CD4-positive, alpha-beta T cell treated with Interleukin-4 for 1 hour (primary cell): ENCODE data around the gene LIG3.
"Not testable (repeated sequence)": the region's sequence is repeated elsewhere in the genome, so short reads cannot be mapped to it uniquely, and the experiment has no call there.

Experiments used
- DNase-seq, 2 donors: peaks; one replicate each; pipeline ENCODE4 v3.0.0-alpha.2; 2020 to 2022

LIG3 gene

DNA sequence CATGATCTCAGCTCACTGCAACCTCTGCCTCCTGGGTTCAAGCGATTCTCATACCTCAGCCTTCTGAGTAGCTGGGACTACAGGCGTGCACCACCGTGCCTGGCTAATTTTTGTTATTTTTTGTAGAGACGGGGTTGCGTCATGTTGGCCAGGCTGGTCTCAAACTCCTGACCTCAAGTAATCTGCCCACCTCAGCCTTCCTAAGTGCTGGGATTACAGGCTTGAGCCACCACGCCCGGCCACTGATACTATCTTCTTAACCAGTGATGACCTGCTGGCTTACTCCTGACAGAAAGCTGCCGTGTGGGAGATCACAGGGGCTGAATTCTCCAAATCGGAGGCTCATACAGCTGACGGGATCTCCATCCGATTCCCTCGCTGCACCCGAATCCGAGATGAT lies 20.7 kb downstream of the LIG3 start:
- not testable (repeated sequence) for DNase-seq

DNA sequence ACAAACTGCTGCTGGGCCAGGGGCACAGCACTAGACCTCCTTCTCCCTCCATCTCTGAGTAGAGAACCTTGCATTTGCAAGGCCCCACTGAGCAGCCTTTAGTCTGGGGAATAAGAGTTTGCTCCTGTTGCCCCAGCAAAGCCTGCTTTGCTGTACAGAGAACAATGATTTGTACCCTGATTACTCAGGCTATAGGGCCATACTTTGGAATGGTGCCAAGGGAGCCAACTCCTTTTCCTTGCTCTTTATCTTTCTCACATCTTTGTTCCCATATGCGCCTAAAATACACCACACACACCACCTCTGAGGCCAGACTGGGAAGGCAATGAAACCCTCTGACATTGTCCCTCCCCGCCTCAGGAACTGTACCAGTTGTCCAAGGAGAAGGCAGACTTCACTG lies 21.2 kb downstream of the LIG3 start:
- no peak for DNase-seq

DNA sequence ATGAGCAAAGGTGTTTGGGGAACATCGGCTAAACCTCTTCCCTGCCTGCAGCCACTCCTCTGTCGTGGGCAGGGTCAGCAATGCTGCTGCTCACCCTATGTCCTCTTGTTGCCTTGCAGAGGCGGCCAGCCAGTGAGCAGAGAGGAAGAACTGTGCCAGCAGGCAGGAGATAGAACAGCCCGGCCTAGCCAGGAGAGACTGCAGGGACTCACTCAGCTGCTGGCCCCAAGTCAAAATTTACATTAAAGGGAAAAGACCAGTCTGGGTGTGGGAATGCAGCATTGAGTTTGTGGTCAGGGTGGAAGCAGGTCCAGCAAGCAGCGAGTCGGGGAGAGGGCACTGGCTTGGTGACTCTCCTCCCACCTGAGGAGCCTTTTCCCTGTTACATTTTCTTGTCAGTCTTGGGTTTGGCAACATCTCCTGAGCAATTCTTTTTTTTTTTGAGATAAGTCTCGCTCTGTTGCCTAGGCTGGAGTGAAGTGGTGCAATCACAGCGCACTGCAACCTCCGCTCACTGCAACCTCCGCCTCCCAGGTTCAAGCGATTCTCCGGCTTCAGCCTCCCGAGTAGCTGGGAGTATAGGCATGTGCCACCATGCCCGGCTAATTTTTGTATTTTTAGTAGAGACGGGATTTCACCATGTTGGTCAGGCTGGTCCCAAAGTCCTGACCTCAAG lies 22.7 kb downstream of the LIG3 start:
- no peak for DNase-seq

DNA sequence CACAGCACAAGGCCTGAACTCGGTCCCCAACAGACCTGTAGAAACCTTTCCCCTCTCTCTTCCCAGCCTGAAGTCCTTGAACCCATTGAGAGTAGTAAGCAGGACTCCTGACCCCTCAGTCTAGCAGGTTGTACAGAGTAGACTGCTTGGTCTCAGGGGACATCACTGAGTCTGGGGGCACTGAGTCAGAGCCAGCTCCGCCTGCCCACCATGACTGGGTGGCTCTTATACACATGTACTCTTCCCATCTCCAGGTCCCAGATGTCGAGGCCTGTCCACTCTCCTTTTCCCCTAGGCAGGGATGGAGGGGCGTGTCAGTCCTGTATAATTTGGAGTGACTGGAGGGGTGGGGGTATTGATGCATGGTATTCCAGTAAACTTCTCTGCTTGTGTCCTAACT lies 23.5 kb downstream of the LIG3 start:
- no peak for DNase-seq

DNA sequence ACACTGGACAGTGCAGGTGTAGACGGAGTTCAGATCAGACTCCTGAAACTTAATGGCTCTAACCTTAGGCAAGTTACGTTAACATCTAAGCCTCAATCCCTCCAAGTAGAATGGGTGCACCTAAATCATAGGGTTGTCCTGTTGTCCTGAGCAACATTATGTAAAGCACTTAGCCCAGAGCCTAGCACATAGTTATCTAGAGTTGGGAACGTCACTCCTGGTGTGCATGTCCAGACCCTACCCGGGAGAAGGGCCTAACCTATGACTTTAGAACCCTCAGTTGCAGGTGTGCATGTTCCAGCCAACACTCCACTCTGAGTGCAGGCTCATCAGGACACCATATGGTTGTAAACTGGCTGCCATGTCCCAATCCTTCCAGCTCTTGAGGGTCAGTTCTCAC lies 26.0 kb downstream of the LIG3 start:
- DNase-seq, result no peak

DNA sequence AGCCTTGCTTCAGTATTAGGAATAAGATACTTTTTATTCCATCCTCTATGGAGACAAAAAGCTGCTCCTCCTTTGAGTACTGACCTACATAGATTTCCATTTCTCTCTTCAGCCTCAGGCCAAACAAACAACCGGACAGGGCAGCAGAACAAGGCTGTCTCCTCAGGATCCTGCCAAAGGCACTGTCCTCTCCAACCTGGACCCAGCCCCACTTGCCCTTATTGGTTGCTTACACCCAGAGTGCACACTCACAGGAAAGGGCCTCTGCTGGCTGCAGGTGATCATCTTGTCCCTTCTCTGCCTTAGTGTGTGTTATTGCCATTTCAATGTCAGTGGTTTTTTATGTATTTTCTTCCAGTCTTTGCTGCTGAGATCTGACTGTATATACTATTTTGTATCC lies 26.6 kb downstream of the LIG3 start:
- no peak for DNase-seq

DNA sequence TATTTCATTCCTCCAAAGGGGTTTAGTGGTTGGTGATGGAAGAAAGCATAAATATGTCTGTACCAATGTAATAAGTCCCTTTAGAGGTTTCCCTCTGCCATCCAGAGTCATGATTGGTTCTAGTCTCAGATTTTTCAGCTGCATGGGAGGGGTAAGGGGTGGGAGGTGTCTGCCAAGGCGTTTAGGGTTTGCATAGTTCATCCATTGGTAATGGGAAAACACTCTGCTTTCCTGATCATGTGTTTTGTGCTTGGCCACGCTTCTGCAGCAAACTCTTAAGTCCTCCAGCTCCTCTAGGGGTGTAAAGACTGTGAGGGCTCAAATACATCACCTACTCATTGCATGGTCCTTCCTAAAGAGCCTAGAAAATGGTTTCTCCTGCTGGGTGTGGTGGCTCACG lies 29.8 kb downstream of the LIG3 start:
- DNase-seq, result no peak

DNA sequence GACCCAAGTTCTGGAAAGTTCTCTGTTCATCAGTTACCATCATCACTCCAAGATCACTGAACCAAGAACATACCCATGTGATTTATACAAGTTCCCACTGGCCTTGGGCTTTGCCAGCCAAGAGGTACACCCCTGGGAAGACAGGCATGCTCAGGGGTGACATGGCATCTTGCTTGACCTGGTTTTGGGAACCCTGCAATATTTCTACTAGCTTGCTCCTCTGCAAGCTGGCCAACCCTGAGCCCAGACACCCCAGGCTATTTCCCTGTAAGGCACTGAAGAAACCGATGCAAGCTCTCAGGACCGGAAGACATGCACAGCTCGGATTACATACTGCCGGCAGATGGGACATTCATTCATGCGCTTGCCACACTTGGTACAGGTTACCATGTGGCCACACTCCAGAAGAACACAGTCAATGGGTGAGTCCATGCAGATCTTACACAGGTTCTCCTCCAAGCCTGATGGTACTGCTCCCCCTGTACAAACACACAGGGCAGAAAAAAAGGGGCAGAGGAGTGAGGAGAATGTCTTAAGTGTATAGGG lies 31.4 kb downstream of the LIG3 start:
- no peak for DNase-seq

DNA sequence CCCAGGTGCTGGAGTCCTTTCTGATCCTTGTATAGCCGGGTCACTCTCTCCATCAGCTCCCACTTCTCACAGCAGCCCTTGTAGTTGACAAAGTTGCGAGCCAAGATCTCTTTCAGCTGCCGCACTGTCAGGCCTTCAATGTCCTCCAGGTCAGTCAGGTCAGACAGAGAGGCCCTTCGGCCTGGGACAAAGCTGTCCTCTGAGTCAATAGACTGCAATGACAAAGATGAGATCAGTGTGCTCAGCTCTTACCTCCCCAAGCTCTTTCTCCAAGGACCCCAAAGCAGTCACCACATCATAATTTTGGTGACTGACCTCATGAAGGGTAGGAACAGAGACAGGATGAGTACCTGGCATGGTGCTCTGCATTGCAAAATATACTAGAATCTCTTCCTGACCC lies 36.1 kb downstream of the LIG3 start:
- DNase-seq, result no peak

DNA sequence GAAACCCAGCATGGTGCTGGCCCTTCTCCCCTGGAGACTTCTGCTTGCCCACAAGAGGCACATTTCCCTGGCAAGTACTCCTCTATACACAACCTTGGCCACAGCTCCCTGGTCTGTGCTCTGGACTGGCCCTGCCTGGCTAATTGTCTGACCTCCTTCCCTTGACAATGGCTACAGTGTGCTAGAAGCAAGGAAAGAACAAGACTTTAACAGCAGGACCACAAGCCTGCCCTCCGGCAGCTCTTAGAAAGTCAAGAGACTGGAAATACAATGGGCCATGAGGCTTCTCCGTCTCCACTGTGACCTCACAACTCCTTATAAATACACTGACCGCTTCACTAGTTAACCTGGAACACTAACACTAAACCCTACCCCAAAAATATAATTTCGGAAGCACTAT lies 36.7 kb downstream of the LIG3 start:
- DNase-seq, result no peak

DNA sequence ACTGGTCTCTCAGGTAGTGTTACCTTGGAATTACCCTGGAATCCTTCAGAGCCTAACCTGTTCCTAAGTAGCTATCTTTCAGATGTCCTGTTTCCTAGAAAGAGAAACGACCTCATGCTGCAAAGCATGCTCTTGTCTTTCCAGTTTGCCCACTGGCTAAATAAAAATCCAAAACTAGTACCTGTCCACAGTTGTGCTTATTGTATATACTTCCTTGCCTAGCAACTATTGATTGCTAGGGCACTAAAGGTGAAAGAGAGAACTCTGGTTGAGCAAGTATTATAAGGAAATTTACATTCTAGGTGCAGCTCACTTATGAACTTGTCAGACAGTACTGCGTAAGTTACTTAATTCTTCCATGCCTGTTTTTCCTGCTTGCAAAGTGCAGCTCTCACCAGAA lies 38.5 kb downstream of the LIG3 start:
- no peak for DNase-seq

DNA sequence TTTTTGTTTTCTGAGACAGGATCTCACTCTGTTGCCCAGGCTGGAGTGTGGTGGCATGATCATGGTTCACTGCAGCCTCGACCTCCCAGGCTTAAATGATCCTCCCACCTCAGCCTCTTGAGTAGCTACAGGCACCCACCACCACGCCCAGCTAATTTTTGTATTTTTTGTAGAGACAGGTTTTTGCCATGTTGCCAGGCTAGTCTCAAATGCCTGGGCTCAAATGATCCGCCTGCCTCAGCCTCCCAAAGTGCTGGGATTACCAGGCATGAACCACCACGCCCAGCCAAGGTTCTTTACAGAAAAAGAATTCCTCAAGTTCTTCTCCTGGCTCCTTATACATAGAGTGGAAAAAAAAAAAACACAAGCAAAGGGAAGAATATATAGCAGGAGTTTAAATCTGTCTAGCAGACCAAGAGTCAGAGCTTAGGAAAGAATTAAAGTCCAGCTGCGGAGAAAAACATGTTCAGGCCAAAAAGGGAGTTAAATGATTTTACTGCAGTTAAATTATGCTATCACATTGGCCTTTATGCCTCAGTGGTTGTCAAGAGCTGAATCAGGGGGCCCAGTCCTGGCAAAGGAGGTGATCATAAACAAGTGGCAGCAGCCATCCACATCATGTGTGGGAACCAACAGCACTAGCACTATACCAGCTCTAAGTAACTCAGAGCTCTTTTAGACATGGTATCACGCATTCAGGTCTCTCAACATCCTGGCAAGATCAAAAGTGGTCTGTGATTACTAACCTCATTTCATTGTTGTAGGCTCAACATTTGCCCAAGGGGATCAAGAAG lies 39.3 kb downstream of the LIG3 start:
- no peak for DNase-seq

DNA sequence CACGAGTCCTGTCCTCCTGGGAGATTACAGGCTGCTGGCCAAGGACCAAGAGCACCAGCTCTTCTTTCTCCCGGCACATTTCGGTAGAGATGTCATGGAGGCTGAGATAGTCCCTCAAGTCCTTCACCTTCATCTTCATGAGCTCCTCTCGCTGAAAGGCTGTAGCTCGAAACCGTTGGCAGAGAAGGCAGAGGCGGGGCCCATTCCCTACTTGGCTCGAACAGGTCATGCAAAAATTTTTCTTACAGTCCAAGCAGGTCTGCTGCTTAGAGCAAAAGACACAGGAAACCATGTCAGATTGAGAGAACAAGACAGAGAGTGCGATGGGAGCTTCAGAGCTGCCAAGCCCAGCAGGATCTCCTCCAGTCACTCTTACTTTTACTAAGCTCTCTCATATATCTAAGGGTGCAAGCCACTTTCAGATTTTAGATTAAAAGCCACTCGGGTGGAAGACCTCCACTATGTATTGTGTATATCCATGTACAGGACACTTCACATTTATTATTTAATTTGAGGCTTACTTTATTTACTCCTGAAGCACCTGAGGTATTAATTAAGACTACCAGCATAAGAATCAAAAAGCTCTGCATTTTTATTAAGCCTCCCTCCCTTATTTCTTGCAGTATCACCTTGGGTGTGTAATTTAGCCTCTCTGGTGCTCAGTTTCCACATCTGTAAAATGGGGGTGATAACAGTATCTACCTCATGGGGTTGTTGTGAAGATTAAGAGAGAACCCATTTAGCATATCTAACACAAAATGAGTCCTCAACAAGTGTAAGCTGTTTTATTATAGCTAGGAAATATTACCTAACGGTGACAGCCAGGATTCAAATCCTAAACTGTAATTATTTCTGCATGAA lies 41.4 kb downstream of the LIG3 start:
- no peak for DNase-seq

DNA sequence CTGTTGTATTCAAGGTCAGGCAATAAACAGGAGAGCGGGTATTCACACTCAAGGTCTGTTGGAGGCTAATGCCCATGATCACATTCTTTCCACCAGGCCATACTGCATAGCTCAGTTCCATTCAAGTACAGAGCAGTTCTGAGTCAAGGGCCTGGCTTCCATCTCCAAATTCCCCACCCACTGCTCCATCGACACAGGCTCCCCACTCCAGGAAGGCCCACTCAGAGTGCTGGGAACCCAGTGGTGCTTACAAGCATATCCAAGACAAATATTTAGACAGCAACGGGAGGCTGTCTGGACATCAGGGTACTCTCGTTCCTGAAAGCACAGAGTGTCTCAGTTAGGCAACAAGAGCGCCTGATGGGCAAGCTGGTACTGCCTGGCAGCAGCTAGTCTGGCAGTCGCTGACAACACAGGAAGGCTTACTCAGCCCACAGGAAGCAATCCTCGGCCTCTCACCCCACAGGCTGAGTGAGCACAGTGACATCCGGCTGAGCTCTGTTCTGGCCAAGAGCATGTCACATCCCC lies 42.3 kb downstream of the LIG3 start:
- peak; percentile 77 to 80 for DNase-seq

DNA sequence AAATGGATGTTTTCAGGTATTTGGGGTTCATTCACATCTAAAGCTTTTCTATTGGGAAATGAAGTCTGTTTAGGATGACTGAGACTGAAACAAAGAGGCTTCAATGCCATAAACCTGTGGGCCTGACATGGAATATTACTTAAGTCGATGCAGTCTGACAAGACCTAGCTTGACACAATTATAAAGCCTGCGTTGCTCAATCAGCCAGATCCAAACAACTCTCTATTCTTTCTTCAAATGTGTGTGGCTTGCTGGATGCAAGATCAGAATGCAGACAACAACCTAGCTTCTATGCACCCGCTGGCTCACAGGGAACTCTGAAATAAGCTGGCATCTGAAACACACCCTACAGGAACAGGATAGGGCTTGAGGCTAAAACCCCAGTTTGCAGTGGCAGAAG lies 43.2 kb downstream of the LIG3 start:
- no peak for DNase-seq

DNA sequence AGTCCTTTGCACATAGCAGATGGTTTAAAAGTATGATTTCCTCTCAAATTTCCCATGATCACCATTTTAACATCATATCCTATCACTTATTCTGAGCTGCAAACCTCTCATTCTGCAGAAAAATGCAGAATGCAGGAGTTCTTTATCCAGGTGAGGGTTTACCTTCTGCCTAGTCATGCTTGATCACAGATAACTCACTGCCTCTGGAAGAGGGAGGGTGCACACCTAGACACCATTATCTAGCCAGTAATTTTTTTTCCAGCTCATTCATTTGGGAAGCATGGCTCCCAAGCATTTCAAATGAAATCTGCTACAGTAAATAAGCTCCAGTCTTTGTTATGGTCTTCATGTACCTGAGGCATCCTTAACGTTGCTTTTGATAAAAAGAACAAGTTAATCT lies 45.2 kb downstream of the LIG3 start:
- no peak for DNase-seq

DNA sequence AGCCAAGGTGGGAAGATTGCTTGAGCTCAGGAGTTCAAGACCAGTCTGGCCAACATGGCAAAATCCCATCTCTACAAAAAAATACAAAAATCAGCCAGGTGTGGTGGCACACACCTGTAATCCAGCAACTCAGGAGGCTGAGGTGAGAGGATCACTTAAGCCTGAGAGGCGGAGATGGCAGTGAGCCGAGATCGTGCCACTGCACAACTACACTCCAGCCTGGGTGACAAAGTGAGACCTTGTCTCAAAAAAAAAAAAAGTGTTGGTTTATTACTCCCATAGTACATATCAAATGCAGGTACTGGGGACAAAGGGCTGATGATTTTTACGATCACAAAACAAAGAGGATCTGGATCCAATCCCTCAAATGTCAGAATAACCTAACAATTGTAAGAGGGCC lies 47.8 kb downstream of the LIG3 start:
- DNase-seq, result not testable (repeated sequence)

DNA sequence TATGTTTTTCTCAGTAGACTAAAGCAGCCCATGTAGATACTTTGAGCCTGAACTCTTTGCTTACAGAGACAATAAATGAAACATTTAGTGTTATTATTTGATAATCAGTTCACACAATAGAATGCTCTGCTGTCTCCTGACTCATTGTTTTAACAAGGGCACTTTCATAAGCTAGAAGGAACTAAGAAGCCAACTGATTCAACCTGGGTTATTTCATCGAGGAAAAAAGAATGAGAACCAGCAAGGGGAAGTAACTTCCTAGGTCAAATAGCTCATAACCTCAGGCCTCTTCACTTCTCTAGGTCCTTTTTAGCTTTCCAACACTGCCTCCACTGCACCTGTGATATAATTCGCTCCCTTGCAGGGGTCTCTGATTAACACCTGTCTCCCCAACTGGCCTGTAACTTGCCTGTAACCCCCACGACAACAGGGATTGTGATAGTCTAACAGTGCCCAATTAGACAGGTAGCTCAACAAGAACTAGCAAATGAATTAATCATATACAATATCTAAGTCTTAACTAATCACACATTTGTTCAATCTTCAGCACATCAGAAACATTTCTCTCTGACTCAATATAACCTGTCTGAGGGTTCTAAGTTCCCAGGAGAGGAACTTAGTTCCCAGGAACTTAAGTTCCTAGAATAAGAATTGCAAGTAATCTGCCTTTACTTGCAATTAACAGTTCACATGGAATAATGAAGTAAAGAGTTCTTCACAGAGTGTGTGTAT lies 48.4 kb downstream of the LIG3 start:
- no peak for DNase-seq

DNA sequence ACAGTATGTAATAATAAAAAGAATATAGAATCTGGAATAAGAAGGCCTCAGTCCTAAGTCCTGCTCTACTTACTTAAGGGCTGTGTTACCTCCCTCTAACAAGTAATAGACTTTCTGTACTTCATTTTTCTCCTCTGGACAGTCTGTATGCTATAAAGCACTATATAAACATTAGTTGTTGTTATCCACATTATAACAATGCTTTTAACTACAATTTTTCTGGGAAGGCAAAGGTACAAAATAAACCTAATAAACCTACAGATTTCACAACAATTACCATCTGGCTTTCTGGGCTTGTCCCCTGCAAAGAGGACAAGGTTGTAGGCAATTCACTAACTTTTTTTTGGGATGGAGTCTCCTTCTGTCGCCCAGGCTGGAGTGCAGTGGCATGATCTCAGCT lies 50.5 kb downstream of the LIG3 start:
- no peak for DNase-seq

DNA sequence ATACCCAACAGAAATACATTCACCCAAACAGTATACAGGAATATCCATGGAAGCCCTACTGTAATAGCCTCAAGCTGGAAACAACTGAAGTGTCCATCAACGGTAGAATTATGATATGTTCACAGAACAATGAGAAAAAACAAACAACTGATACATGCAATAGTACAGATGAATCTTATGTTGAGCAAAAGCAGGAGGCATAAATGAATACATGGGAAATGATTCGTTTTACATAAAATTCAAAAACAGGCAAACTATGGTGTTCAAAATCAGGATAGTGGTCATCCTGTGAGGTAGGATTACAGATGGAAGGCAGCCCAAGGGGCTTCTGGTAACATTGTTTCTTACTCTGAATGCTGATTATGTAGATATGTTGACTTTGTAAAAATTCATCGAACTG lies 58.1 kb downstream of the LIG3 start:
- DNase-seq, result no peak

DNA sequence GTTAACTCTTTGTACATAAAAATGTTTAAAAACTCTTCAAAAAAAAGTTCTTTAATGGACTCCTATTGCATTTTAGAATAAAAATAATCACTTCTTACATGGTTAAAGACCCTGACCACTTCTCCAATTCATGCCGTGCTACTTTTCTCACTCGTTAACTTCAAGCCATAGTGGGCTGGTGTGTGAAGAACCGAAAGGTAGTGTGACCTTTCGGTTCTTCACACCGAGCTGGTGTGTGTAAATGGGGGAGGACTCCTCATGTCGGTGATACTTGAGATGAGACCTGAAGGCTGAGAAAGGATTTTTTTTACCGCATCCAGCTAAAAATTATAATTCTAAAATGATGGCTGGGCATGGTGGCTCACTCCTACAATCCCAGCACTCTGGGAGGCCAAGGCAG lies 61.1 kb downstream of the LIG3 start:
- no peak for DNase-seq

DNA sequence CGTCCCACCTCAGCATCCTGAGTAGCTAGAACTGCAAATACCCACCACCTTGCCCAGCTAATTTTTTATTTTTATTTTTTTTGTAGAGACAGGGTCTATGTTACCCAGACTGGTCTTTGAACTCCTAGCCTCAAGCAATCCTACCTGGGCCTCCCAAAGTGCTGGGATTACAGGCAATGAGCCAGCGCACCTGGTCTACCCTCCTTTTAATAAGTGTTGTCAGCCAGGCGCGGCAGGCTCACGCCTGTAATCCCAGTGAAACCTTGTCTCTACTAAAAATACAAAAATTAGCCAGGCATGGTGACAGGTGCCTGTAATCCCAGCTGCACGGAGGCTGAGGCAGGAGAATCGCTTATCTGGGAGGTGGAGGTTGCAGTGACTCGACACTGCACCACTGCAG lies 63.9 kb downstream of the LIG3 start:
- no peak for DNase-seq
